ENCODE measurements around the gene ZMYND19. TPM values are rescaled to one million over a fixed set of nuclear protein-coding genes. Genes with fewer than 3 reads are reported as not detected.
"Not testable (repeated sequence)": the region's sequence is repeated elsewhere in the genome, so short reads cannot be mapped to it uniquely, and the experiment has no call there.

The ZMYND19 gene
- total and polyA plus RNA-seq, 2 of the 8 experiments (the other 6 are each of a cell fraction or from before 2014, with no cell fraction given), result 42.4 to 58.7 TPM

DNA sequence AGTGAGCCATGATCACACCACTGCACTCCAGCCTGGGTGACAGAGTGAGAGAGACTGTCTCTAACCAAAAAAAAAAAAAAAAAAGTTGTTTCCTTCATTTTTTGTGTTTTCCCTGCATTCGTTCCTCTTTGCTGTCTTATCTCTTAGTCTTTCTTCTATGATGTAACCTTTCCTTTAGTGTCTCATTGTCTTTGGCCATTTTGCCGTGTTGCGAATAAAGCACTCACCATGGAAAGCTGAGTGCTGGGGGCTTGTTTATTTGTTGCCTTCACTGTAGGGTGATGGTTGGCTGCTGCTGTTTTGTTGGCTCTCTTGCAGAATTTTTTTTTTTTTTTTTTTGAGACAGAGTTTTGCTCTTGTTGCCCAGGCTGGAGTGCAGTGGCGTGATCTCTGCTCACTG lies 36.2 kb upstream of the ZMYND19 start (continued):
- no peak for TF ChIP-seq SIN3A (conservative IDR thresholded peaks at IDR 0.05 in 1 of 2, IDR thresholded peaks at IDR 0.05 in 1 of 2; ENCODE audit: low read depth in 1 of 2, low read length in 2 of 2)
- no peak for TF ChIP-seq SP4 (IDR thresholded peaks at IDR 0.05; ENCODE audit: low read length)
- TF ChIP-seq RNF2 (IDR thresholded peaks at IDR 0.05; ENCODE audit: borderline replicate concordance, low read depth, low read length, missing control alignments, poor library complexity, severe bottlenecking), result no peak
- TF ChIP-seq EZH2 (IDR thresholded peaks at IDR 0.05; ENCODE audit: low read depth, low read length, severe bottlenecking), result no peak

DNA sequence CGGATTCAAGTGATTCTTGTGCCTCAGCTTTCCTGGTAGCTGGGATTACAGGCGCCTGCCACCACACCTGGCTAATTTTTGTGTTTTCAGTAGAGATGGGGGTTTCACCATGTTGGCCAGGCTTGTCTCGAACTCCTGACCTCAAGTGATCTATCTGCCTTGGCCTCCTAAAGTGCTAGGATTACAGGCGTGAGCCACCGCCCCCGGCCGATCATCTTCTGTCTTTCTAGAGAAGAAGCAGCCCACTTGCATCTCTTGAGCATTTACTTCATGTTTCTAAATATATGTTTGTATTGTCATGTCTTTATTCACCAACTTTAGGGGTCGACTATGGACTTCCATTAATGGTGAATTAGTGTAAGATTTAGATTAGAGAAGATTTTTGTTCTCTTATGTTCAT lies 31.9 kb upstream of the ZMYND19 start:
- H3K27ac ChIP-seq (ENCODE audit: low read depth, low read length); H2AFZ ChIP-seq (ENCODE audit: low read length); H3K56ac ChIP-seq (replicated peaks; ENCODE audit: insufficient read length, low read depth, low read length); H2BK5ac ChIP-seq (ENCODE audit: low read depth, low read length); H4K5ac ChIP-seq (ENCODE audit: insufficient read length, low read depth, low read length); H2AK5ac ChIP-seq (ENCODE audit: low read depth, low read length); H3K18ac ChIP-seq (ENCODE audit: extremely low read depth, low read length); H3K9me3 ChIP-seq (ENCODE audit: insufficient read depth in 2 of 2, low read depth in 1 of 2, low read length in 1 of 2); H2BK20ac ChIP-seq (ENCODE audit: low read length); H3K4me3 ChIP-seq (ENCODE audit: extremely low read depth in 1 of 4, insufficient read depth in 2 of 4, low read depth in 3 of 4, low read length in 4 of 4); H3K4ac ChIP-seq (replicated peaks; ENCODE audit: insufficient read length, low read depth, low read length); H2BK12ac ChIP-seq (ENCODE audit: low read depth, low read length); H3K4me2 ChIP-seq (ENCODE audit: insufficient read depth in 1 of 2, low read depth in 2 of 2, low read length in 2 of 2); H2BK15ac ChIP-seq (ENCODE audit: low read length); H3K27me3 ChIP-seq (replicated peaks in 1 of 4; ENCODE audit: control insufficient read depth in 3 of 4, extremely low read depth in 1 of 4, insufficient read depth in 3 of 4, low read length in 3 of 4); FAIRE-seq; H2BK120ac ChIP-seq (replicated peaks; ENCODE audit: low read depth, low read length); H3K23me2 ChIP-seq (ENCODE audit: low read depth, low read length); H3K9ac ChIP-seq (replicated peaks in 1 of 4; ENCODE audit: extremely low read depth in 1 of 4, low read depth in 3 of 4, low read length in 3 of 4); H4K91ac ChIP-seq (replicated peaks; ENCODE audit: insufficient read length, low read length); H3K36me3 ChIP-seq (ENCODE audit: control insufficient read depth in 2 of 4, insufficient read depth in 4 of 4, low read length in 3 of 4); H4K8ac ChIP-seq (ENCODE audit: extremely low read depth, insufficient read depth, low read length); H3K23ac ChIP-seq (ENCODE audit: insufficient read length); H3K14ac ChIP-seq (ENCODE audit: insufficient read length); DNase-seq (ENCODE audit: low read depth in 1 of 2, low spot score in 2 of 2): not testable (repeated sequence)
- 89% methylated on average over 6 of the region's 8 CpGs; no CpG with 5 or more reads in 1 of the 2 experiments for WGBS, 2 experiments (ENCODE audit: extremely low coverage in 1 of 2, insufficient coverage in 1 of 2, insufficient read length in 1 of 2, insufficient replicate concordance in 2 of 2, low coverage in 1 of 2, low lambda C conversion rate in 2 of 2, missing lambda C conversion rate in 1 of 2)
- Histone ChIP-seq H3K79me2 (ENCODE audit: control insufficient read depth in 1 of 2, insufficient read depth in 2 of 2, low read length in 2 of 2) (peaks cover 60 to 90% of the 10 kb centered on the region in 2 experiments), H4K20me1 (replicated peaks in 1 of 2; ENCODE audit: control insufficient read depth in 1 of 2, insufficient read depth in 2 of 2, low read length in 2 of 2) (peaks cover 4 to 23% of the 10 kb centered on the region in 2 experiments), H3K79me1 (ENCODE audit: low read depth, low read length) (peaks cover 16% of the 10 kb centered on the region), H3K4me1 (replicated peaks in 1 of 4; ENCODE audit: control insufficient read depth in 3 of 4, insufficient read depth in 4 of 4, low read length in 3 of 4) (peaks cover 0 to 16% (median 6%) of the 10 kb centered on the region in 4 experiments; a peak in 6 of 7 replicates)
- CTCF ChIA-PET (ENCODE audit: partially characterized antibody), result interaction anchor here (0.7 to 2.0 kb wide), 3 partner anchors 9 to 66 kb away, joined by 3 to 5 read pairs (median 3); no protein-coding TSS in a partner anchor
- POLR2A ChIA-PET (ENCODE audit: partially characterized antibody), result interaction anchor here (0.7 to 2.0 kb wide), 5 partner anchors 14 to 51 kb away, joined by 3 to 7 read pairs (median 4); no protein-coding TSS in a partner anchor

Data from H1 (cell line).